GM21619 (cell line): ENCODE measurements around the gene SYNDIG1.

ENCODE experiments used
- ATAC-seq: cut with Tn5 transposase; IDR thresholded peaks from one replicate; pipeline ENCODE4 v1.9.1; 2021; ENCODE audit not compliant: unreplicated experiment

The SYNDIG1 gene

DNA sequence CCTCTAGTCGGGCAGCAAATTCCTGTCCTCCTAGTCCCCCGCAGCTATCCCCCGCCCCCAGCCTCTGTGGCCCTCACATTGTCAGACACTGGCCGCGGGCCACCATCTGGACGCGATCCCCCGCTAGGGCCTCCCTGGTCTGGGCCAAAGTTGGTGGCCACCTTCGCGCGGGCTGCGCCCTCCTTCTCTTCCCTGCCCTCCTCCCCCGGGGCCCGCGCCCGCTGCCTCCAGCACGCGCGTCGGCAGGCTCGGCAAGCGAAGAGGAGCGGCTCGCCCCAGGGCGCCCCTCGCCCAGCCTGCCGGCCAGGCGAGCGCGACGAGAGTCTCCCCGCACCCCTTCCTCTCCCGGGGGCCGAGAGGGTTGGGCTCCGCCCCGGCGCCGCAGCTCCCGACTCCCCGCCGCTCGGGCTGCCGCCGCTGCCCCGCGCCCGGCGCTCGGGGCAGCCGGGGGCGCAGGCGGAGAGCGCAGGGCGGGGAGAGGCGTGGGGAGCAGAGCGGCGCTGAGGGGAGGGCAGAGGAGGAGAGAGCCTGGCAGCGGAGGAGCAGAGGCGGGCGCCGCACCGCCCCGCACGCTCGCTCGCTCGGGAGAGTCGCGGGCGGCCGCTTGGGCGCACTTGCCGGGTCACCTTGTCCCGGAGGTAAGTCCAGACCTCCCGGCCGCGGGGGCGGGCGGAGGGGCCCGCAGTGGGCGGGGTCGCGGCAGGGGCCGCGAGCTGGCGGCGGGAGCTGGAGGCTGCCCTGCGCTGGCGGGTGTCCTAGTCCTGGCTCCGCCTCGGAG is at the start of gene SYNDIG1:
Gene SYNDIG1, plus strand, starts transcription at position 514 of the 778 bp plus-strand sequence. CDS start 73,469 bp downstream, outside the sequence.
- no peak for ATAC-seq

DNA sequence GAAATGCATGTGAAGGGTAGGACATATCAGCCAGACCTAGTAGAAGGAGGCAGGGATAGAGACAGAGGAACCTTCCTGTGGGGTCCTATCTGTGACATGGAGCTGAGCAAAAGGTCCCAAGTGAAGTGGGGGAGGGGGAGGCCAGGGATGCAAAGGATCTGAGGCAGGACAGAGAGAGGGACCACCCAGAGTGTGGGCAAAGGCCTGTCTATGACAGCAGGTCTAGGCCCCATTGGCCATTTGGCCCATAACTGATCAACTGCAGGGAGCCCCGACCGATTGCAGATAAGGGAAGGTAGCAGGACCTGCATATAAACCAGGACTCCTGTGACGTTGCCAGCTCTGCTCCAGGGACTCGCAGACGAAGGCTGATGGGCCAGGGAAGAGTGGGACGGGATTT is 49.6 kb upstream of the SYNDIG1 start:
- ATAC-seq, result no peak

DNA sequence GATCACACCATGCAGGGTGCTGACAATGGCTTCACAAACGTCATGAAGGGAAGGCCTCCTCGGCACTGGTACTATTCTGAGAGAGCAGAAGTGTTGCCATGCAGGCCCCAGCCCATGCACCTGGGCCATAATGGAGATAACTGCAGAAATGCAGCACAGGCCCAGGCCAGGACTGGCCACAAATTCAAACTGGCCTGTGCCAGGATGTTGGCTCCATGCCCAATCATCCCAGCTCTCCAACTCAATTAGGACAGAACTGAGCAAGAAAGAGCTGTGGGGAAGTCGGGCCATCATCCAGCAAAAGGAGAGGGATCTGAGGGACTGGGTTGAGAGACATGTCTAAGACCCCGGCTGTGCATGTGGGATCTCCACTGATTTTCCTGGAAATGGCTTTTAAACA is 48.9 kb upstream of the SYNDIG1 start:
- no peak for ATAC-seq

DNA sequence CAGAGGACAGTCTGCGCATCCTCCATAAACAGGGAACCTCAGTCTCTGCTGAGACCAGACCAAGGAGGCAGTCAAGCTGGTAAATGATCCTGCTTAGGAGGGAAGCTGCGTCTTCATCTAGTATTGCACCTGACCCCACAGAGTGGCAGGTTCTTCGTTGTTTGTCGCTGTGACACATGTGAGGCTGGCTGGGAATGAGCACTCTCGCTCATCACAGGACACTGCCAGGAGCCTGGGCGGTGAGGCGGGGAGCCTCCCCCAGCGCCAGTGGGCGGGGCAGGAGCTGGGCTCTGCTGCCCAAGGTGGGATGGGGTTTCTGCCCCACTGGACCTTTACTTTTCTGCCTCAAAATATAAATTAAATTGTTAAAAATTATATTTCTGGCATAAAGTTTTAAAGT is 48.4 kb upstream of the SYNDIG1 start:
- ATAC-seq, result no peak

DNA sequence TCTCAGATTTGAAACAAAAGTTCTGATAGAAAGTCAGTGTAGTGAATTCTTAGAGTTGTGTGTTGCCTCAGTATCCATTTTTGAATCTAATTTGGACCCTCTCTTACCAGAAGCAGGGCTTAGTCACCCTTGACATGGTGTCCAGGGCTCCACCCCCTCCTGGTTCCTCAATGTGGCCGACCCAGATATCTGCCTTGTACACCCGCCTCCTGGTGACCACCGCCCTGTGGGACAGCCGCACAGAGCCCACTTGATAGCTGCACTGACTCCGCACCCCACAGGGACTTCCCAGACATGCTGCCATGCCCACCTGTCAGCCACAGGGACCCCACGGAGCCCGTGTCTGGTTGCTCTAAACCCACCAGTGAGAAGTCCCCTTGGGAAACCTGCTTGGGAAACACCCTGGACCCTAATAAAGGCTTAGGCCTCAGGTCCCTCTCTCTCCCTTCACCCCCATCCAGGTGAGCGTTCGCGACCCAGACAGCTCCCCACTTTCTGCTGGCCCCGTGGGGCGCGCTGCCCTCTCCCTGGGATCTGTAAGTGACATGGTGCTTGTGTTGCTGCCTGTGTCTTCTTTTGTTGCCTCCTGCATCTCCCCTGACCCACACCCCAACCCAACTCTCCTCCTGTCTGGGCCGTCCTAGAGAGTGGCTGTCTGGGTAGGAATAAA is 47.2 kb upstream of the SYNDIG1 start:
- no peak for ATAC-seq

DNA sequence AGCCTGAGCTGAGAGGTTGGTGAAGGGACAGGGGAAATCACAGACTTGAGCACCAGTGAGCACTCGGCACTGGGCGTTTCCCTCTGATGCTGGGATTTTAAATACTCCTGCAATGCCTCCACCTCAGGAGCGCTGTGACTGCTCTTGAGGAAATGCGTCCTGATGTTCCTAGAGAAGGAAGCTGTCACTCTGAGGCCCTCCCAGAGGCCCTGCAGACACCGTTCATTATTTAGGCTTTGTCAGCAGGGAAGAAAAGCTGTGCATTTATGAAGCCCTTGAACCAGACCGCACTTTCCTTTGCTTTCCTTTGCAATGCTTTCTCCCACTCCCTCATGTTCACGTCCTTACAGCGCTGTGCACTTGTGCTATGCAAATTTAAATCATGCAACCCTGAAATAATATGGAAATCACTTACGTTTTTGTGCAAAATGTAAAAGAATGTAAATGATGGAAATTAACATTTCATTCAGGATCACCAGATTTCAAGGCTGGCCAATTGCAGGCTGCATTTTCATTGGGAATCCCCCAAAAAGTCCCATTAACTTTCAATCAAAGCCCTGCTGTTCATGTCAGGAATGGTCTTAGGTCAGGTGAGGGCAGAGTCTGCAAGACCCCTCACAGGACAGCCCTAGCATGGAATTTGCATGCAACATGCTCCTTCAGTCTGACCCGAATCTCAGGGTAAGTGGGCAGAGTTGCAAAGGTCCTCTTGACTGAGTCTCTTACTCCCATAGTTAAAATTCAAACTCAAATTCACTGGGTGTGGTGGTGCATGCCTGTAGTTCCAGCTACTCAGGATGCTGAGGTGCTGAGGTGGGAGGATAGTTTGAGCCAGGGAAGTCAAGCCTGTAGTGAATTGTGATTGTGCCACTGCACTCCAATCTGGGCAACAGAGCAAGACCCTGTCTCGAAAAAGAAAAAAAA is 45.8 kb upstream of the SYNDIG1 start:
- ATAC-seq, result no peak

DNA sequence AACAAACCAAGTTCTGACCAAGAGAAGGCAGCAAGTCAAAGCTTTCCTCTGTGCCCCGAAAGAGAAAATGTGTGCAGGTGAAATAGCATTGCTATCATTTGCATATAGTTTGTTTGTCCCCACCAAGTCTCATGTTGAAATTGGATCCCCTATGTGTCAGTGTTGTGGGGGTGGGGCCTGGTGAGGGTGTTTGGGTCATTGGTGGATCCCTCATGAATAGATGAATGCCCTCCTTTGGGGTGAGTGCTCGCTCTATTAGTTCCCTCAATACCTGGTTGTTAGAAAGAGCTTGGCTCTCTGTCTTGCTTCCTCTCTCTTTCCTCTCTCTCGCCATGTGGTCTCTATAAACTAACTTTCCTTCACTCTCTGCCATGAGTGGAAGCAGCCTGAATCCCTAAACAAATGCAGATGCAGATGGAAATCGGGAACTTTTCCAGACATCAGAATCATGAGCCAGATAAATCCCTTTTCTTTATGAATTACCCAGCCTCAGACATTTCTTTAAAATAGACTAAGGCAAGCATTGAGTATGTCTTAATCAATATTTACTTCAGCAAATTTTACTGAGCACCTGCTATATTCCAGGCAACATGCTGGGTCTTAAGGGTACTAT is 43.8 kb upstream of the SYNDIG1 start:
- no peak for ATAC-seq

DNA sequence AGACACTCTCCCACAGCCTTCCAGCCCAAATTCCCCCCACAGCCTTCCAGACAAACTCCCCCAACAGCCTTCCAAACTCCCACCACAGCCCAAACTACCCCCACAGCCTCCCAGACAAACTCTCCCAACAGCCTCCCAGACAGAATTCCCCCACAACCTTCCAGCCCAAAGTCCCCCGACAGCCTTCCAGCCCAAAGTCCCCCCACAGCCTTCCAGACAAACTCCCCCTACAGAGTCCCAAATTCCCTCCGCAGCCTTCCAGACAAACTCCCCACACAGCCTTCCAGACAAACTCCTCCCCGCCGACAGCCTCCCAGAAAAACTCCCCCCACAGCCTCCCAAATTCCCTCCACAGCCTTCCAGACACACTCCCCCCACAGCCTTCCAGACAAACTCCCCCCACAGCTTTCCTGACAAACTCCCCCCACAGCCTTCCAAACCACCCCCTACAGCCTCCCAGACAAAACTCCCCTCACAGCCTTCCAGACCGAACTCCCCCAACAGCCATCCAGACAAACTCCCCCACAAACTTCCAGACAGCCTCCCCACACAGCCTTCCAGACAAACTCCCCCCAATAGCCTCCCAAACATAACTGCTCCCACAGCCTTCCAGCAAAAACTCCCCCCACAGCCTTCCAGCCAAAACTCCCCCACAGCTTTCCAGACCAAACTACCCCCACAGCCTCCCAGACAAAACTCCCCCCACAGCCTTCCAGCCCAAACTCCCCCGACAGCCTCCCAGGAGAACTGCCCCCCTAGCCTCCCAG is 38.0 kb upstream of the SYNDIG1 start:
- ATAC-seq, result no peak

DNA sequence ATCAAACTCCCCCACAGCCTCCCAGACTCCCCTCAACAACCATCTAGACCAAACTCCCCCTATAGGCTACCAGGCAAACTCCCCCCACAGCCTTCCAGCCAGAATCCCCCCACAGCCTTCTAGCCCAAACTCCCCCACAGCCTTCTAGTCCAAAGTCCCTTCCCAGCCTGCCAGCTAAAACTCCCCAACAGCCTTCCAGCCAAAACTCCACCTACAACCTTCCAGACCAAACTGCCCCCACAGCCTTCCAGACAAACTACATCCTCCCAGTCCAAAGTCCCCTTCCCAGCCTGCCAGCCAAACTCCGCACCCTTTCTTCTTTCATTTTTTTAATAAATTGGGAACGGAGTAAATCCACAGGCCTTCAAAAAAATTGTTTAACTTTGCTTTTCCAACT is 37.4 kb upstream of the SYNDIG1 start:
- ATAC-seq, result no peak

DNA sequence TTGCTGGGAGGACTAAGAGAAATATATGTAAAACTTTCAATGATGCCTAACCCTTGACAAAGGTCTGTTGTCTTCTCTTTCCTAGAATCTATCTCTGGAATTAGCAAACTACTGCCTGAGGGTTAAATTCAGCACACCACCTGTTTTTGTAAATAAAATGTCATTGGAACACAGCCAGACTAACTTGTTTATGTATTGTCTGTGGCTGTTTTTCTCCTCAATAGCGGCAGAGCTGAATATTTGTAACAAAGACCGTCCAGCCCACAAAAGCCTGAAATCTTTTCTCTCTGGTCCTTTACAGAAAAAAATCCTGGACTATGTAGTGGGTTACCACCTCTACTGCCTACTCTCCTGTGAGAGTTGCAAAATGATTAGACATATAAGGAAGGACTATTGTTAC is 33.3 kb upstream of the SYNDIG1 start:
- ATAC-seq, result no peak

DNA sequence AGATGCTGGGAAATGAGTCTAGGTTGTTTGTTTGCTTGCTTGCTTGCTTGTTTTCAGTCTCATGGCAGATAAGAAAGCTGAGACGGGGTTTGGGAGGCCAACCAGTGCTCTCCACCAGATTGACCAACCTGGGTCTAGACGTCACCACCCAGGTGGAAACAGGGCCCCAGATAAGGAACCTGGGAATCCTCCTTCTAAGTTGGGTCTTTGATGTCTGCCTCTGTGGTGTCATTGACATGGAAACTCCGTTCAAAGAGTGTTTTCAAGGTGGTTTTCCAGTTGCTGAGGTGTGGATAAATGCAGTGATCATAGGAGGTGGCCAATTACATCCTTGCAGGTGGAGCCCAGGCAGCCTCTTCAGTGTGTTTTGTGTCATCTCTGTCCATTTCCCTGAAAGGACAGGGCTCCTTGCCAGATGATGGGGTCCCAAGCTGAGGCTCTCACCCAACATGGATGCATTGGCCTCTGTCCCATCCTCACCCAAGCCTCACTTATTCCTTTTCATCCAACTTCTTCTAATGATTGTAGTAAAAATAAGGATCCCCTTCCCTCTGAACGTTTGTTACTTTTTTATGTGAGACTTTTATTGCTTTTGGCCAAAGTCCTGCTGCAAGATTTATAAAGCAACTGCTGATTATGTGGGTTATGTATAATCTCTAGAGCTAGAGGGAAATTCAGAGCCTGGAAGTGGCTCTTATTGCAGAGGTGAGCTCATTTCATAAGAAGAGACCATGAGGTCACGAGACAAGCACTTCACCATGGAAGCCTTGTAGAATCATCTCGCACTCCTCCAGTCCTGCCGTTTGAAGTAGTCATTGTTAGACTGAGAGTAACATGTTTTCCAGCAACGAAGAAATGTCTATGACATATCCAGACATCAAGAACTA is 32.0 kb upstream of the SYNDIG1 start:
- ATAC-seq, result no peak

DNA sequence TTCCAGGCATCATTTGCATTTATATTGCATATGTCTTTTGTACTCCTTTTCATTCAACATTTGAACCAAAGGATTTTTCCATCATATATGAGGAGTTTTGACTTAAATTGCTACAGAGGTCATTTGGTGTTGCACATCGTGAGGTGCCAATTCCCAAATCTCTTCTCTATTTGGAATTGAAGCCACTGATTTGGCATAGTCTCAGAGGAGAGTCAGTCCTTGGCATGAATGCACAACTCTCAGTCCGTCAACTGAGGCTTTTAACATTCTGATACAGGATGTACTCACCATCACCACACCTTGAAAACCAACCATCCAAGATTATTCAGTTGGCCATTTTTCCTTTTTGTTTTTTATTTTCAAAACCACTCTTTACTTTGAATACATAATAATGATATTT is 31.1 kb upstream of the SYNDIG1 start:
- ATAC-seq, result no peak

DNA sequence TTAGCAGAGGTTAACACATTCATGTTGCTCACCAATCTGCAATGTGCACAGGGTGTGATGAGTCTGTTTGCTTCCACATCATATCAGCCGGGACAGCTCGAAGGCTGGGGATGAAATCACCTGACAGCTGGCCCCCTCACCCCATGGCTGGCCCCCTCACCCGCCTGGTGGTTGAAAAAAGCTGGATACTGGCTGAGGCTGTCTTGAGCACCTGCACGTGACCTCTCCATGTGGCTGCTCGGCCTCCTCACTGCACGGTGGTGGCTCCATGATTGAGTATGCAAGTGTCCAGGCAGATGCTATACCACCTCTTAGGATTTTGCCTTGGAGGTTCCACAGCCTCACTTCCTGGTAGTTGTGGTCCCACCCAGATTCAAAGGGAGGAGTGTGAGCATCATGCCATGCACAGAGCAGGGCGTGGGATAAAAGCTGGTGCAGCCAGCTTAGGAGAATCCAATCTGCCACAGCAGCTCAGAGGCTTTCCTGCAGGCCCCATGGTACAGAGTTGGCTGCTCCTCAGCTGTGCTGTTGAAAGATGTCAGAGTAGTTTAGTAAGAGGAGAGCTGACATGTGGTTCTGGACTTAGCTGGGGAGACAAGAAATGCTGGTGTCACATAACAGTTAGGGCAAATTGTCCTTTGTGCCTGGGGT is 29.6 kb upstream of the SYNDIG1 start:
- no peak for ATAC-seq

DNA sequence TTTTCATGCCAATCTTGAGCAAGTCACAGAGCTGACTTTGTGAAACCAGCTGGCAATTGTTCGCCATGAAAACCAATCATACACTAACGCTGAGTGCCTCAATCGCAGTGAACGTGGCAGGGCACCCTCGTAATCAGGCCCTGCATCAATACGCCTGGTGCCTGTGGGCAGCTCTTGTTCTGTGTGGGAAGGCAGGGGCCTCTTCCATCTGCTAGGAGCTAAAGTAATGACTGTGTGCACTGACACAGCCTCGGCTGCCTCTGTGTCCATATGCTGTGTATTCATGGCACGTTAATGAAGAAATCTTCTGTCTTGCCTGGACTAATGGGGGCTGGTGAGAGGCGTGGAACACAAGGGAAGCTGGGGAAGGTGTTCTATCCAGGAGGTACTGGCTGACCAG is 27.8 kb upstream of the SYNDIG1 start:
- ATAC-seq, result no peak

DNA sequence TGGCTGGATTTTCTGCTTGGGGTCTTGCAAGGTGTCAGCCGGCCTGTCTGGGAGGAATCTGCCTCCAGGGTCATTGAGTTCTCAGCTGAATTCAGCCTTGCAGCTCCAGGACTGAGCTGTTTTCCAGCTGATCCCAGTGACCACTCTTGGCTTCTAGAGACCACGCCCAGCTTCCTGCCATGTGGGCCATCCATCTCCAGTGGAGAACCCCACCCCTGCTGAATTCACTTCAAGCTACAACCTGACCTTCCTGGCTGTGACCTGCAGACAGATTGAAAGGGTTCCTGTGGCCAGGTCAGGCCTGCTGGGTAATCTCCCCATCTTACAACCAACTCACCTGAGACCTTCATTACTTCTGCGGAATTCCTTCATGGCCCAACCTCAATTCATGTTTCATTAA is 26.5 kb upstream of the SYNDIG1 start:
- ATAC-seq, result no peak

DNA sequence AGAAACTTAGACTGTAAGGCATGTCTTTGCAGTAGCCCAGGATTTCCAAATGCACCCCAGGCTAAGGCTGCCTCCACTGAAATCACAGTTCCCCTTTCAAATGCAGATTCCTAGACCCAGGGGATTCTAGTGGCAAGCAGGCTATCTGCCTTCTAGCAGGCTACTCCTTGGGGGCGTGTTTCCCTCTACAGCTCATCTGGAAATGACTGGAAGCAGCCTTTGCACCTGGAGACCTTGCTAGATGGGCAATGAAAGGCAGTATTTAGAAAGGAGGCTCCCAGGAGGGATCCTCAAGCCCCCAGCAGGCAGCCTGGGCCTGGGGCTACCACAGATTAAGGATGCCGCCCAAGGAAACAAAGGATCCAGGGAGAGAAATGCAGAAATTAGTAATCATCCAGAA is 26.0 kb upstream of the SYNDIG1 start:
- ATAC-seq, result no peak

DNA sequence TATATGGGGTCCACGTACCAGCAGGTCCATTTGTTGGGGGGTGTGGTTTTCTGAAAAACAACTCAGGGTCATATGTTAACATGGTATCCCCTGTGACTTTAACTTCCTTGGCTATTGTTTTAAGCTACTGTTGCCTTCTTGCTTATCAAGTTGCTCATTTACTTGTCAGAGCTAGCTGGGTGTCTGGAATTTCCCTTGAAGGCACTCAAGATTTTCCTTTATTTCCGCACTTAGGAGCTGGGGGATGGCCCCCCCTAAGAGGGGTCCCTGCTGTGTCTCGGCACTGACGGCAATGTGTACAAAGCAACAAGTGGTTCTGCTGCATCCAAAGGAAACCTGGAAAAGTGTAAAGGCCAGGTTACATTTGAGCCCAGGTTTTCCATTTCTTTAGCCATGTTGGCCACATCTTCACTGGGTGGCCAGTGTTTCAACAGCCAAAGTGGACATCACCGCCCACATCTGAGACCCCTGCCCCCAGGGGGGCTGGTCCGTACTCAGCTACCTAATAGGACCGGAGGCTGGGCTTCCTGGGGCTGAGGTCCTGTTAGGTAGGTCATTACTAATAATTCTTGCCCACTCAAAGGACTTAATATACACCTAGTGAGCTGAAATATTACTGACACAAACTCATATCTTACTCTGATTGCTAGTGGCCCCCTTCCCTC is 24.8 kb upstream of the SYNDIG1 start:
- ATAC-seq, result no peak

DNA sequence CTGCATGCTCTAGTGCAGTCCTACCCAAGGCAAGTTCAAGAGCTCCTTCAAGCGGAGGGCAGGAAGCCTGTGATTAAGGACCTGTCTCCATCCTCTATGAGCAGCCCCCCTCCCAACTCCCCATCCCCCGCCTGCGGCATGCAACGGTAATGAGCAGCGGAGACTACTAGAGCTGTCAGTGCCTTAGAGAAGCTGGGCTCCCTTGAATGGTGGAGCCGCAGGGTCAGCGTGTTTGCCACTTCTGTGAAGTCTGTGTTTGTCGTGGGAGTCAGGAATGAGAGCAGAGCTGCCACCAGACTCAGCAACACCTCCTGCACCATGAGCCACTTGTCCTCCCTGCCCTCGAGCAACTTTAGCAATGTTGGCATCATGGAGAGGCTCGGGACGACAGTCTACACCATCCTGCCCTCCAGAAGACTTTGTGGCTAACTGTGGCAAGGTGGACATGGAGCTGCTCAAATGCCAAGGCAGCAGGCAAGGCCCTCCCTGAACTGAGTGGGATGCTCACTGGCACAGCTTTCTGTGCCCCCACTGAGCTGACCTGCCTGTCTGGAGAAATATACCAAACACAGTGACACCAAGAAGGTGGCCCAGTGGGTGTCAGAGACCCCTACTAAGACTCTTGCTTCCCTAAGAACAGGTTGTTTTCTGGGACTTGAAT is 23.8 kb upstream of the SYNDIG1 start:
- no peak for ATAC-seq
